GM20000 (cell line): ENCODE results near the gene HPCAL1.

Experiments
- DNase-seq: peaks from one replicate; pipeline ENCODE4 v3.0.0; 2012; ENCODE audit warnings: low spot score
- CTCF ChIP-seq: IDR thresholded peaks from 2 replicates; pipeline ENCODE4 v1.5.1; 2012; ENCODE audit warnings: mild to moderate bottlenecking, control low read depth; ENCODE audit errors: extremely low read depth, missing control alignments

Gene HPCAL1

GRCh38 chr2:10473121-10473756 is 170.5 kb downstream of the HPCAL1 start:
- no peak for DNase-seq
- TF ChIP-seq CTCF, result no peak

- no peak for DNase-seq
- no peak for TF ChIP-seq CTCF
These were observed 172.6 kb downstream of the HPCAL1 start for GRCh38 chr2:10475221-10475722.

GRCh38 chr2:10475811-10476660 is 173.3 kb downstream of the HPCAL1 start:
- no peak for TF ChIP-seq CTCF
- DNase-seq, result no peak

- no peak for TF ChIP-seq CTCF
- no peak for DNase-seq
These were observed 174.2 kb downstream of the HPCAL1 start for GRCh38 chr2:10476723-10477442.
